MG63 (cell line): Measurements from ENCODE around the gene ATOH1. TPM values are rescaled to one million over a fixed set of nuclear protein-coding genes. Genes with fewer than 3 reads are reported as not detected.

Source experiments
- DNase-seq: peaks from one replicate; pipeline ENCODE4 v3.0.0-alpha.2; 2020
- H3K27me3 ChIP-seq: fragments of 250-450 bp; sonication (Bioruptor Pico); 2 replicates; pipeline ENCODE4 v1.5.1; 2020; ENCODE audit warnings: mild to moderate bottlenecking, moderate library complexity
- H3K36me3 ChIP-seq: fragments of 250-450 bp; sonication (Bioruptor Pico); 2 replicates; pipeline ENCODE4 v1.5.1; 2020; ENCODE audit warnings: mild to moderate bottlenecking, moderate library complexity
- H3K4me3 ChIP-seq: fragments of 250-450 bp; sonication (Bioruptor Pico); 2 replicates; pipeline ENCODE4 v1.5.1; 2020; ENCODE audit warnings: mild to moderate bottlenecking, moderate library complexity
- H3K9me3 ChIP-seq: fragments of 250-450 bp; sonication (Bioruptor Pico); 2 replicates; pipeline ENCODE4 v1.5.1; 2020; ENCODE audit warnings: mild to moderate bottlenecking, moderate library complexity
- total RNA-seq: library from RNA; depleted of rRNA; stranded (reverse); fragments of >200 nt; shearing (Covaris generic); gene quantifications from 2 replicates; pipeline ENCODE4 v1.2.3, GENCODE V29; 2014; ENCODE audit warnings: low replicate concordance

Gene ATOH1
- total RNA-seq, 1 experiment from 2014 or later, result not detected

DNA sequence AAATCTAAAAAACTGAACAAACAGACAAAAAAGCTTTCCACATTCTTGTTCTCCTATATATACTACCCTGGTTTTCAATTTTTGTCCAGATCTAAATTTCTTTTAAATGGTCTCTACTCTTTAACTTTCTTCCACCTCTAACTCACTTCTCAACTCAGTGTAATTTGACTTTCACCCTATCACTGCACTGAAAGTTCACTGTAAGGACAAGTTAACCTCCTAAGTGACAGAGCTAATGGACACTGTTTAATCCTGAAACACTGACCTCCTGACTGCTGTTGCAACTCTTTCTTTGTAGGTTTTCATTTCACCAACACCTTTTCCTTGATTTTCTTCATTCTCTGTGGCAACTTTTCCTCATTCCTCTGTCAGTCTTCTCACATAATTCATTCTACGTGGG is 50.0 kb downstream of the ATOH1 start:
- H3K27me3 ChIP-seq, result no peaks in the 10 kb centered on the region
- DNase-seq, result no peak
- no peaks in the 10 kb centered on the region for H3K36me3 ChIP-seq

DNA sequence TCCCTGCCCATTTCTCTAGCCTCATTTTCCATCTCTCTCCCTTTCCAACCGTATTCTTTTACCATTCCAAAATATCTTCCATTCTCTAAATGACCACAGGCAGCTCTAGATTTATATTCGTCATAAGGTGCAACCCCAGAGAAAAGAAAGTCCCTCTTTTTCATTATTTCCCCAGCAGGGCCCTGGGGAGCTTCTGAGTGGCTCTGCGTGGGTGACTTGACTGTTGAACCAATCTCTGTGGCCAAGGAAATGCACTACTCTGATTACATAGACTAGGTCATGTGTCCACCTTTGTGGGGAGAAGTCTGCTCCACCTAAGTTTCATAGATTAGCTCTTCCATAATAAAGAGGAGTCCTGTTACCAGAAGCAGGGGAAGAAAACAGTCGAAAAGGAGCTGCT is 51.4 kb downstream of the ATOH1 start:
- H3K27me3 ChIP-seq, result no peaks in the 10 kb centered on the region
- H3K4me3 ChIP-seq, result no peak overlapping the region
- H3K36me3 ChIP-seq, result no peaks in the 10 kb centered on the region
- no peak for DNase-seq
- H3K9me3 ChIP-seq, result no peaks in the 10 kb centered on the region

More for the DNA sequence above, 50.0 kb downstream of the ATOH1 start:
- Histone ChIP-seq H3K9me3 (no peaks in the 10 kb centered on the region), H3K4me3 (no peak overlapping the region)
